T-helper 22 cell (primary cell): Measurements from ENCODE around the gene TFDP2.

Experiments used
- DNase-seq: peaks from one replicate; pipeline ENCODE4 v3.0.0-alpha.2; 2020; ENCODE audit warnings: low read depth

The TFDP2 gene

GRCh38 chr3:142072816-142073215 lies 76.5 kb downstream of the TFDP2 start:
- DNase-seq, result no peak

- DNase-seq, result no peak
Observed at GRCh38 chr3:142065932-142066331, 83.4 kb downstream of the TFDP2 start.

- no peak for DNase-seq
Observed at GRCh38 chr3:142065344-142065743, 84.0 kb downstream of the TFDP2 start.

GRCh38 chr3:142064454-142064853 lies 84.9 kb downstream of the TFDP2 start:
- no peak for DNase-seq

GRCh38 chr3:142057331-142057725 lies 92.0 kb downstream of the TFDP2 start:
- no peak for DNase-seq

GRCh38 chr3:142056656-142057330 lies 92.6 kb downstream of the TFDP2 start:
- no peak for DNase-seq

GRCh38 chr3:142053835-142054234 lies 95.5 kb downstream of the TFDP2 start:
- no peak for DNase-seq

GRCh38 chr3:142053244-142053643 lies 96.1 kb downstream of the TFDP2 start:
- DNase-seq, result no peak

- DNase-seq, result no peak
Observed at GRCh38 chr3:142051351-142051750, 98.0 kb downstream of the TFDP2 start.

- DNase-seq, result no peak
Observed at GRCh38 chr3:142047021-142047369, 102.3 kb downstream of the TFDP2 start.

GRCh38 chr3:142046320-142047020 lies 102.9 kb downstream of the TFDP2 start:
- no peak for DNase-seq

GRCh38 chr3:142040941-142041491 lies 108.3 kb downstream of the TFDP2 start:
- no peak for DNase-seq

GRCh38 chr3:142035308-142035922 lies 113.9 kb downstream of the TFDP2 start:
- no peak for DNase-seq

GRCh38 chr3:142033292-142033691 lies 116.1 kb downstream of the TFDP2 start:
- DNase-seq, result no peak

- DNase-seq, result no peak
Observed at GRCh38 chr3:142031575-142031974, 117.8 kb downstream of the TFDP2 start.

GRCh38 chr3:142029791-142030190 lies 119.6 kb downstream of the TFDP2 start:
- no peak for DNase-seq

GRCh38 chr3:142029052-142029642 lies 120.2 kb downstream of the TFDP2 start:
- DNase-seq, result no peak

GRCh38 chr3:142028243-142028777 lies 121.0 kb downstream of the TFDP2 start:
- DNase-seq, result no peak

GRCh38 chr3:142027735-142028134 lies 121.6 kb downstream of the TFDP2 start:
- DNase-seq, result no peak

GRCh38 chr3:142027300-142027699 lies 122.0 kb downstream of the TFDP2 start:
- DNase-seq, result no peak

- no peak for DNase-seq
Observed at GRCh38 chr3:142026333-142026732, 123.0 kb downstream of the TFDP2 start.

- no peak for DNase-seq
Observed at GRCh38 chr3:142022381-142022780, 127.0 kb downstream of the TFDP2 start.
